ENCODE results near the gene UBE2H.

DNA sequence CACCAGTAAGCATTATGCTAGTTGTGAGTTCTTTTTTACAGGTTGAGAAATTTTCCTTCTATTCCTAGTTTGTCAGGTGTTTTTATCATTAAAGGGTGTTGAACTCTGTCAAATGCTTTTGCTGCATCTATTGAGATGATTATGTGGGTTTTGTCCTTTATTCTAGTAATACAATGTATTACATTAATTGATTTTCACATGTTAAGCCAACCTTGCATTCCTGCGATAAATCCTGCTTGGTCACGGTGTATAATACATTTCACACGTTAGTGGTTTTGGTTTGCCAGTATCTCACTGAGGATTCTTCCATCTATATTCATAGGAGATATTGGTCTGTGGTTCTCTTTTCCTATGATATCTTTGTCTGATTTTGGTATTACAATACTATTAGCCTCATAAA is 136.0 kb downstream of the UBE2H start:
- TF ChIP-seq, protein P1, sequence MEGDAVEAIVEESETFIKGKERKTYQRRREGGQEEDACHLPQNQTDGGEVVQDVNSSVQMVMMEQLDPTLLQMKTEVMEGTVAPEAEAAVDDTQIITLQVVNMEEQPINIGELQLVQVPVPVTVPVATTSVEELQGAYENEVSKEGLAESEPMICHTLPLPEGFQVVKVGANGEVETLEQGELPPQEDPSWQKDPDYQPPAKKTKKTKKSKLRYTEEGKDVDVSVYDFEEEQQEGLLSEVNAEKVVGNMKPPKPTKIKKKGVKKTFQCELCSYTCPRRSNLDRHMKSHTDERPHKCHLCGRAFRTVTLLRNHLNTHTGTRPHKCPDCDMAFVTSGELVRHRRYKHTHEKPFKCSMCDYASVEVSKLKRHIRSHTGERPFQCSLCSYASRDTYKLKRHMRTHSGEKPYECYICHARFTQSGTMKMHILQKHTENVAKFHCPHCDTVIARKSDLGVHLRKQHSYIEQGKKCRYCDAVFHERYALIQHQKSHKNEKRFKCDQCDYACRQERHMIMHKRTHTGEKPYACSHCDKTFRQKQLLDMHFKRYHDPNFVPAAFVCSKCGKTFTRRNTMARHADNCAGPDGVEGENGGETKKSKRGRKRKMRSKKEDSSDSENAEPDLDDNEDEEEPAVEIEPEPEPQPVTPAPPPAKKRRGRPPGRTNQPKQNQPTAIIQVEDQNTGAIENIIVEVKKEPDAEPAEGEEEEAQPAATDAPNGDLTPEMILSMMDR (IDR thresholded peaks at IDR 0.05), result no peak
- TF ChIP-seq POLR2A (IDR thresholded peaks at IDR 0.05; ENCODE audit: low read depth) (no peak), POLR2AphosphoS5 (IDR thresholded peaks at IDR 0.05) (no peak), EP300 (IDR thresholded peaks at IDR 0.05) (no peak)
